GM21529 (cell line): ENCODE measurements around the gene MTX3.

Source experiments
- ATAC-seq: cut with Tn5 transposase; IDR thresholded peaks from one replicate; pipeline ENCODE4 v1.9.1; 2021; ENCODE audit not compliant: unreplicated experiment

The MTX3 gene

GRCh38 chr5:79936002-79936645 is 54.9 kb downstream of the MTX3 start:
- ATAC-seq, result no peak

- no peak for ATAC-seq
Observed at GRCh38 chr5:79934681-79935080, 56.4 kb downstream of the MTX3 start.

GRCh38 chr5:79932510-79933504 is 58.3 kb downstream of the MTX3 start:
- ATAC-seq, result no peak

GRCh38 chr5:79931866-79932265 is 59.2 kb downstream of the MTX3 start:
- ATAC-seq, result no peak

- no peak for ATAC-seq
Observed at GRCh38 chr5:79931409-79931808, 59.7 kb downstream of the MTX3 start.

GRCh38 chr5:79929095-79929494 is 62.0 kb downstream of the MTX3 start:
- ATAC-seq, result no peak
